WTC11 (cell line): Measurements from ENCODE around the gene KRTAP10-10.
"Not testable (repeated sequence)": the region's sequence is repeated elsewhere in the genome, so short reads cannot be mapped to it uniquely, and the experiment has no call there.

Source experiments
- FOXP1 ChIP-seq: sonication (generic); formaldehyde crosslinking; IDR thresholded peaks from 2 replicates; pipeline ENCODE4 v1.8.0; 2022; ENCODE audit warnings: missing genetic modification reagents, mild to moderate bottlenecking, moderate library complexity, borderline replicate concordance
- SP1 ChIP-seq: sonication (generic); formaldehyde crosslinking; conservative IDR thresholded peaks from 2 replicates; pipeline ENCODE4 v1.8.1; 2022; ENCODE audit warnings: missing genetic modification reagents
- TF ChIP-seq, protein P1 (sequence below): sonication (generic); formaldehyde crosslinking; IDR thresholded peaks from 2 replicates; pipeline ENCODE4 v1.8.0; 2023; ENCODE audit warnings: missing genetic modification reagents
- TF ChIP-seq, protein P2 (sequence below): fragments of 200-600 bp; IDR thresholded peaks from 2 replicates; pipeline ENCODE4 v1.8.0; 2022; ENCODE audit warnings: antibody characterized with exemption
- TF ChIP-seq, protein P3 (sequence below): sonication (generic); formaldehyde crosslinking; IDR thresholded peaks from 2 replicates; pipeline ENCODE4 v1.8.0; 2022; ENCODE audit warnings: mild to moderate bottlenecking, missing genetic modification reagents
- TF ChIP-seq, protein P4 (sequence below): sonication (generic); formaldehyde crosslinking; IDR thresholded peaks from 2 replicates; pipeline ENCODE4 v1.8.1; 2022; ENCODE audit warnings: low read depth, mild to moderate bottlenecking, moderate library complexity, missing genetic modification reagents, borderline replicate concordance

DNA sequence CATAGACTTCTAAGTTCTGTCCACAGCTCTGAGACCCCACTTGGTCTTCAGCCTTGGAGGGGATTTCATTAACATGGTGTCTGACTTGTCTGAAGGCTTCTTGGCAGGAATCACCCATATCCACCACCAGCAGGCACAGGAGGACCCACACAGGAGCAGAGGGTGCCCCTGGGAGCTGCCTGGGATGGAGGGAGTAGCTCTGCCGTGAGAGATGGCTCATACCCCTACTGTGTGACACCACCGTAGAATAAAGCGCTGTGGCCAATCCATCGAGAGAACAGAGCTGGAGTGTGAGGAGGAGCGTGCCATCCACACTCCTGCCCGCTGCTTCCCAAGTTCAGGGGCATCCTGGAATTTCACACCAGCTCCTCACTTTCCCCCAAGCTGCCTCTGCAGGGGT is 47.9 kb downstream of the KRTAP10-10 start:
- TF ChIP-seq, protein P1, sequence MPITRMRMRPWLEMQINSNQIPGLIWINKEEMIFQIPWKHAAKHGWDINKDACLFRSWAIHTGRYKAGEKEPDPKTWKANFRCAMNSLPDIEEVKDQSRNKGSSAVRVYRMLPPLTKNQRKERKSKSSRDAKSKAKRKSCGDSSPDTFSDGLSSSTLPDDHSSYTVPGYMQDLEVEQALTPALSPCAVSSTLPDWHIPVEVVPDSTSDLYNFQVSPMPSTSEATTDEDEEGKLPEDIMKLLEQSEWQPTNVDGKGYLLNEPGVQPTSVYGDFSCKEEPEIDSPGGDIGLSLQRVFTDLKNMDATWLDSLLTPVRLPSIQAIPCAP (CRISPR knock-in tag): not testable (repeated sequence)
- TF ChIP-seq, protein P2, sequence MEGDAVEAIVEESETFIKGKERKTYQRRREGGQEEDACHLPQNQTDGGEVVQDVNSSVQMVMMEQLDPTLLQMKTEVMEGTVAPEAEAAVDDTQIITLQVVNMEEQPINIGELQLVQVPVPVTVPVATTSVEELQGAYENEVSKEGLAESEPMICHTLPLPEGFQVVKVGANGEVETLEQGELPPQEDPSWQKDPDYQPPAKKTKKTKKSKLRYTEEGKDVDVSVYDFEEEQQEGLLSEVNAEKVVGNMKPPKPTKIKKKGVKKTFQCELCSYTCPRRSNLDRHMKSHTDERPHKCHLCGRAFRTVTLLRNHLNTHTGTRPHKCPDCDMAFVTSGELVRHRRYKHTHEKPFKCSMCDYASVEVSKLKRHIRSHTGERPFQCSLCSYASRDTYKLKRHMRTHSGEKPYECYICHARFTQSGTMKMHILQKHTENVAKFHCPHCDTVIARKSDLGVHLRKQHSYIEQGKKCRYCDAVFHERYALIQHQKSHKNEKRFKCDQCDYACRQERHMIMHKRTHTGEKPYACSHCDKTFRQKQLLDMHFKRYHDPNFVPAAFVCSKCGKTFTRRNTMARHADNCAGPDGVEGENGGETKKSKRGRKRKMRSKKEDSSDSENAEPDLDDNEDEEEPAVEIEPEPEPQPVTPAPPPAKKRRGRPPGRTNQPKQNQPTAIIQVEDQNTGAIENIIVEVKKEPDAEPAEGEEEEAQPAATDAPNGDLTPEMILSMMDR: not testable (repeated sequence)
- TF ChIP-seq, protein P3, sequence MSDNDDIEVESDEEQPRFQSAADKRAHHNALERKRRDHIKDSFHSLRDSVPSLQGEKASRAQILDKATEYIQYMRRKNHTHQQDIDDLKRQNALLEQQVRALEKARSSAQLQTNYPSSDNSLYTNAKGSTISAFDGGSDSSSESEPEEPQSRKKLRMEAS (CRISPR knock-in tag): not testable (repeated sequence)
- TF ChIP-seq, protein P4, sequence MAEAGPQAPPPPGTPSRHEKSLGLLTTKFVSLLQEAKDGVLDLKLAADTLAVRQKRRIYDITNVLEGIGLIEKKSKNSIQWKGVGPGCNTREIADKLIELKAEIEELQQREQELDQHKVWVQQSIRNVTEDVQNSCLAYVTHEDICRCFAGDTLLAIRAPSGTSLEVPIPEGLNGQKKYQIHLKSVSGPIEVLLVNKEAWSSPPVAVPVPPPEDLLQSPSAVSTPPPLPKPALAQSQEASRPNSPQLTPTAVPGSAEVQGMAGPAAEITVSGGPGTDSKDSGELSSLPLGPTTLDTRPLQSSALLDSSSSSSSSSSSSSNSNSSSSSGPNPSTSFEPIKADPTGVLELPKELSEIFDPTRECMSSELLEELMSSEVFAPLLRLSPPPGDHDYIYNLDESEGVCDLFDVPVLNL (CRISPR knock-in tag): not testable (repeated sequence)
- TF ChIP-seq FOXP1; SP1 (CRISPR knock-in tag): not testable (repeated sequence)
